GM12873 (cell line): ENCODE results near the gene MBTPS1.

Experiments
- CTCF ChIP-seq: IDR thresholded peaks from 2 replicates; pipeline ENCODE4 v1.5.1; 2012; ENCODE audit warnings: low read depth, mild to moderate bottlenecking, moderate library complexity, low read length, control low read depth; ENCODE audit not compliant: insufficient read depth; ENCODE audit errors: missing control alignments

The MBTPS1 gene

GRCh38 chr16:84117494-84117843 is 727 bp upstream of the MBTPS1 start:
- no peak for TF ChIP-seq CTCF

GRCh38 chr16:84115919-84116719 is 623 bp downstream of the MBTPS1 start:
- TF ChIP-seq CTCF, result peak; percentile 43

- TF ChIP-seq CTCF, result no peak
Measured at GRCh38 chr16:84111525-84111924, 5.2 kb downstream of the MBTPS1 start.

- TF ChIP-seq CTCF, result no peak
Measured at GRCh38 chr16:84110527-84110926, 6.2 kb downstream of the MBTPS1 start.

GRCh38 chr16:84109598-84110335 is 7.0 kb downstream of the MBTPS1 start:
- no peak for TF ChIP-seq CTCF

- TF ChIP-seq CTCF, result no peak
Measured at GRCh38 chr16:84107921-84108320, 8.8 kb downstream of the MBTPS1 start.

- TF ChIP-seq CTCF, result no peak
Measured at GRCh38 chr16:84105948-84106740, 10.6 kb downstream of the MBTPS1 start.
